ES-I3 (cell line): ENCODE results near the gene MRPS18A.

Experiments
- H3K36me3 ChIP-seq: 2 replicates; pipeline ENCODE4 v1.6.1; 2013; ENCODE audit warnings: mild to moderate bottlenecking, low read length, control low read depth, moderate library complexity; ENCODE audit not compliant: insufficient read depth
- H3K4me1 ChIP-seq: 2 replicates; pipeline ENCODE4 v1.6.1; 2013; ENCODE audit warnings: mild to moderate bottlenecking, control low read depth, low read length; ENCODE audit not compliant: insufficient read depth
- H3K9ac ChIP-seq: 2 replicates; pipeline ENCODE4 v1.6.1; 2013; ENCODE audit warnings: low read depth, mild to moderate bottlenecking, low read length, moderate library complexity
- H3K9me3 ChIP-seq: 2 replicates; pipeline ENCODE4 v1.6.1; 2013; ENCODE audit warnings: mild to moderate bottlenecking, low read length, moderate library complexity; ENCODE audit not compliant: control insufficient read depth, insufficient read depth

The MRPS18A gene

DNA sequence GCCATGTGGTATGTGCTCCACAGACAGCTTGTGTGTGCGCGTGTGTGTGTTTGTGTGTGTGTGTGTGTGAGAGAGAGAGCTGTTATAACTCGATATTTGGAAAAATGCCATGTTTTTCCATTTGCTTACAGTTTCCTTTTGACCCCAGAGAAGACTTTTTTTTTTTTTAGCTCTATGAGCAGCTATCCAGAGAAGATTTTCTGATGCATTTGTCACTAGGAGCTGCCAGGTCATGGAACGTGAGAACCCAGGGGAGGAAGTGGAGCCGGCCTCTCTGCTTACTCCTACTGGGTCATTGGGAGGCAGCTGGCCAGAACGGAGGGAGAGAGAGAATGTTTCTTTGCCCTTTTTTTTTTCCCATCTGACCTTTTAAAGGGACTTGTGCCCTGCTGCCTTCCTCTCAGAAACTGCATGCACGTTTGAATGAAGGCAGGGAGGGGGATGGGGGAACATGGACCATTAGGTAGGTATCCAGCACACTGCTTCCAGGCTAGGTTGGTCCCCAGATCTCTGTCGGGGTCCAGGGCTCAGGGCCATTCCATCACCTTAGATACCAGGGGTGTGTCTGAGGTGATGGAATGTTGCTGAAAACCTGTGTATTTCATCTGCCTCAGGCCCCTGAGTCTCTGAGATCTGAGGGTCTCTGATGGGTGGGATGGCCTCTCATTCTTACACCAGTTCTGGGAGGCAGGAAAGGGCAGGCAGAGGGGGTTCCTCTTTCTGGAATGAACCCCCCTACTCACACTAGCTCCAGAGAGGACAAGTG, 11.2 kb upstream of the MRPS18A start:
- Histone ChIP-seq H3K9me3 (no peaks in the 10 kb centered on the region), H3K9ac (no peak overlapping the region), H3K36me3 (no peaks in the 10 kb centered on the region), H3K4me1 (peaks cover 52% of the 10 kb centered on the region)

DNA sequence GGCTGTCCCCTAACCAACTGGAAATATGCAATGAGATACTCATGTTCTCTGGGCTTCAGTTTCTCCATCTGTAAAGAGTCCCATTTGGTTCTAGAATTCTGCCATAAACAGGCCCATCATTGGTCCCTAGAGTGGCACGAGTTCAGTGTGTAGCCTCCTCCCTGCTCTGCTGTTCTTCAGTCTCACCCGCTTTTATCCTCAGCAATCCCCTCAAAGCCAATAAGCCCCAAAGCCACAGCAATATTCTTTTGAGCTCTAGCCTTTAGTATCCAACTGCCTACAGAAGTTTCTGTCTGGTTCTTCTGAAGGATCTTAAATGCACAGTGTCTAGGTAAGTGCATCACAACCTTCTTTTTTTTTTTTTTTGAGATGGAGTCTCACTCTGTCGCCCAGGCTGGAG, 9.8 kb upstream of the MRPS18A start:
- no peaks in the 10 kb centered on the region for H3K9me3 ChIP-seq
- no peak overlapping the region for H3K9ac ChIP-seq
- peaks cover 42% of the 10 kb centered on the region for H3K4me1 ChIP-seq
- H3K36me3 ChIP-seq, result no peaks in the 10 kb centered on the region

DNA sequence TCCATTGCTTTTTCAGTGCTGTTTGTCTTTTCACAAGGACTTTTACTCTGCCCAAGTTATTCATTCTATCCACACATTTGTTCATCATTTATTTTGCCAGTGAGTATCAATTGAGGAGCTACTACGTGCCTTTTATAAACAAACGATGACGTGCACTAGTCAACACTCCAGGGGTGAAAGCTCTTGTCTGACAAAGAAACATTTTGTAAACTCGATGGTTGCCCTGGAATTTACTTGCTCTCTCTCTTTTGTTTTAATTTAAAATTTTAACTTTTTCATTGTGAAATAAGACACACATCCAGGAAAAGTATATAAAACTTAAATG, 8.3 kb upstream of the MRPS18A start:
- Histone ChIP-seq H3K9me3 (no peaks in the 10 kb centered on the region), H3K36me3 (no peaks in the 10 kb centered on the region), H3K9ac (no peak overlapping the region), H3K4me1 (peaks cover 31% of the 10 kb centered on the region)

DNA sequence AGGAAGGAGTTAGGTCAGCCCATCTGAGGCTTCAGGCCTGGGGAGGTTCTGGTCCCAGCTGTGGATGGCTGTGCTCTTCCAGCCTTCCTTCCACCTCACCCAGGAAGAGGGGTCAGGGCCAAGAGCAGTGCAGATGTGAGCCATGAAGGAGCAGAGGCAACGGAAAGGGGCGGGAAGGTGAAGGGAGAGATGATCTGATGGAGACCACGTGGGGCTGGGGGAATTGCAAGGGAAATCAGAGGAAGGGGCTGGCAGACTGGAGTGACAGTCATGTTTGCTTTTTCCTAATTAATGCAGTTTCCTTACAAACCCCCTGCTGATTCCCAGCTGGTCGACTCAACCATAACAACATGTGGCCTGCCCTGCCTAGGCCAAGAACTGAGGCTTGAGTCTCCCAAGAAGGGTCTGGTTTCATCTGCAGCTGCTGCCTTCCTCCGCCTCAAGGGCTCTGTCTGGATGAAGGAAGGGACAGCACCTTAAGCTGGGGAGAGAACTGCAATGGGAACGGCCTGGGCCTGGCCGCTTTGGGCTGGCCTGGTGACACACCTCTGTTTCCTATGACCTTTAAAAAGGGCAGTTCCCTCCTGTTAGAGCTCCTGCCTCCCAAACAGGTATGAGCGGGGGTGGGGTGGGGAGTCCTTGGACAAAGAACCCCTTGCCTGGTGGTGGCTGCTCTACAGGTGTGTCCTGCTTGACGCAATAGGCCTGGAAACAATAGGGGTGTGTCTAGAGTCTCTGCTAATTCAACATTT, 7.8 kb upstream of the MRPS18A start:
- Histone ChIP-seq H3K9me3 (no peaks in the 10 kb centered on the region), H3K36me3 (no peaks in the 10 kb centered on the region), H3K9ac (no peak overlapping the region), H3K4me1 (peaks cover 31% of the 10 kb centered on the region)

DNA sequence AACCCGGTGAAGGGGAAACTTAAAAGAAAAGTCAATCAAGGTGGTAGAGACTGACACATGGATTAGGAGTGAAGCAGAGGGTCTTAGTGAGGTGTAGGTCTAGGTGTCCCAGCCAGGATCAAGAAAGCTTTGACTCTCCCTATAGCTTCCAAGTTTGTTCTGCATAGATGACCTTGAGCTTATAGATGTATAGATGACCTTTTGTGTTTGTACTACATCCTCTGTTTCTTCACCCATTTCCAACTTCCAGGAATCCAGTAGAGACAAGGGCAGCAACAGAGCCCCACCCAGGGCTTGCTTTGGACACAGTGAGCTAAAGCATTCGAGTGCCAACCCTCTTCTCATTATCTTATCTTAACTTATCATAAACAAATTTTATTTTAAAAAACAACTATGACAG, 1.8 kb upstream of the MRPS18A start:
- no peak overlapping the region for H3K9ac ChIP-seq
- H3K4me1 ChIP-seq, result peaks cover 8% of the 10 kb centered on the region
- no peaks in the 10 kb centered on the region for H3K36me3 ChIP-seq
- no peaks in the 10 kb centered on the region for H3K9me3 ChIP-seq

- Histone ChIP-seq H3K9ac (peak overlapping the region; percentile 88), H3K9me3 (no peaks in the 10 kb centered on the region), H3K36me3 (no peaks in the 10 kb centered on the region), H3K4me1 (peaks cover 8% of the 10 kb centered on the region)
Observed at GRCh38 chr6:43687079-43687436, 533 bp downstream of the MRPS18A start.

- H3K9me3 ChIP-seq, result no peaks in the 10 kb centered on the region
- peaks cover 8% of the 10 kb centered on the region for H3K4me1 ChIP-seq
- H3K36me3 ChIP-seq, result peaks cover 6% of the 10 kb centered on the region
- H3K9ac ChIP-seq, result no peak overlapping the region
Observed at GRCh38 chr6:43683708-43684455, 3.7 kb downstream of the MRPS18A start.

DNA sequence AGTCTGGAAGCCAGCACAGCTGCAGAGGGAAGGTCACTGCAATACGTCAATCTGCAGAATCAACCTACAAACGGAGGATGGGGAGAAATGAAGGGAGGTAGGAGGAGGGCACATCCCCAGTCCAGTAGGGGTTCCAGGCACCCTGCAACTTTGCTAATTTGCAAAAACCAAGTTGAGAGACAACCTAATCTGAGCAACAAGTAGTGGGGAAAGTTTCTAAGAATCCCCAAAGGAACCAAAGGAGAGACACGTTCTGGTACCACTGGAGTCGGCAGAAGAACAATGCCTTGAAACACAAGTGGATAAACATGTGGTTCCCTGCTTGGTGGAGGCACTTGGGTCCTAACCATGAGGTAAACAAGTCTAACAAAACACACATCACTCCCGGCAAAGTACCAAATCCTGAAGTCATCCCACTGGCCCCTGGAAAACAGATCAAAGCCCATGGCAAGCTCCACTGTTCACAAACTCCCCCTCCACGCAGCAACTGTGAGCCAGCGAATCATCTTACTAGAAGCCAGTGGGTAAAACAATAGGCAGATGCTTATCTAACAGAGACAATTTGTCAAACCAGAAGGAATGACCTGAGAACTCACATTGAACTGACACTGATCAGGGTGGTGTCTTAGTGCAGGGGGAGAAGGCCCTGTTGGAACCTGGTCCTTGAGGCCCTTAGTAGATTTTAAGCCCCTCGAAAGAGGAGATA, 4.7 kb downstream of the MRPS18A start:
- no peaks in the 10 kb centered on the region for H3K9me3 ChIP-seq
- peaks cover 6% of the 10 kb centered on the region for H3K36me3 ChIP-seq
- no peak overlapping the region for H3K9ac ChIP-seq
- H3K4me1 ChIP-seq, result peaks cover 8% of the 10 kb centered on the region

GRCh38 chr6:43681303-43681702, 6.3 kb downstream of the MRPS18A start:
- H3K9me3 ChIP-seq, result no peaks in the 10 kb centered on the region
- peaks cover 3% of the 10 kb centered on the region for H3K4me1 ChIP-seq
- H3K9ac ChIP-seq, result no peak overlapping the region
- H3K36me3 ChIP-seq, result peaks cover 20% of the 10 kb centered on the region

GRCh38 chr6:43680308-43681200, 7.0 kb downstream of the MRPS18A start:
- H3K36me3 ChIP-seq, result peaks cover 24% of the 10 kb centered on the region
- H3K9ac ChIP-seq, result no peak overlapping the region
- H3K4me1 ChIP-seq, result no peaks in the 10 kb centered on the region
- H3K9me3 ChIP-seq, result no peaks in the 10 kb centered on the region

DNA sequence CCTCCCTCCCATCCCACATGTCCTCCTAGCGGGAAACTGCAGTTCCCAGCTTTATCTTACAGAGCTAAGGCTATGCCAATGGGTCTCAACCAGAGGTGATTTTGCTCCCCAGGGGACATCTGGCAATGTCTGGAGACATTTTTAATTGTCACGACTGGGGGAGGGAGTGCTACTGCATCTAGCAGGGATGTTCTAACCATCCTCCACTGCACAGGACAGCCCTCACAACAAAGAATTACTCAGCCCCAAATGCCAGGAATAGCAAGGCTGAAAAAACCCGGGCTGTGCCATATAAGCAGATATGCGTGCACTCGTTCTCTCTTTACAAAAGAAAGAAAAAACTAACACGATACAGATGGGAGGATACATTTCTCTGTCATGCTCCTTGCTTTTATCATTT, 8.5 kb downstream of the MRPS18A start:
- no peak overlapping the region for H3K9ac ChIP-seq

DNA sequence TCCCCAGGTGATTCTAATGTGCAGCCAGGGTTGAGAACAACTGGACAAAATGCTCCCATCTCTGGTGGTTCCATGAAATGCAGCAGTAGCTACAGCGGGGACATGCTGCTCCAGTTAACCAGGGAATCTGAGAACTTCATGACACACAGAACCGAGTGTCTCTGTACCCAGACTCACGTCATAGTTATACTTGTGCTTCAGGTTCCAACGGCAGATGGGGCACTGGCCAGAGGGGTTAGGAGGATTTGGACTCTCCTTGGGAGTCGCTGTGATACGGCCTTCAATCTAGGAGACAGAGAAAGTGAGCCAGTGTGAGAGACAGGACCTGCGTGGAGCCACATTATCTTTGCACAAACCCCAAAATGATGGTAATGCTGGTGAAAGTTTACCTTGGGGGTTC, 9.2 kb downstream of the MRPS18A start:
- Histone ChIP-seq H3K9me3 (no peaks in the 10 kb centered on the region), H3K9ac (no peak overlapping the region), H3K4me1 (no peaks in the 10 kb centered on the region), H3K36me3 (peaks cover 30% of the 10 kb centered on the region)

More for the DNA sequence above, 8.5 kb downstream of the MRPS18A start:
- no peaks in the 10 kb centered on the region for H3K4me1 ChIP-seq
- H3K36me3 ChIP-seq, result peaks cover 30% of the 10 kb centered on the region
- H3K9me3 ChIP-seq, result no peaks in the 10 kb centered on the region

DNA sequence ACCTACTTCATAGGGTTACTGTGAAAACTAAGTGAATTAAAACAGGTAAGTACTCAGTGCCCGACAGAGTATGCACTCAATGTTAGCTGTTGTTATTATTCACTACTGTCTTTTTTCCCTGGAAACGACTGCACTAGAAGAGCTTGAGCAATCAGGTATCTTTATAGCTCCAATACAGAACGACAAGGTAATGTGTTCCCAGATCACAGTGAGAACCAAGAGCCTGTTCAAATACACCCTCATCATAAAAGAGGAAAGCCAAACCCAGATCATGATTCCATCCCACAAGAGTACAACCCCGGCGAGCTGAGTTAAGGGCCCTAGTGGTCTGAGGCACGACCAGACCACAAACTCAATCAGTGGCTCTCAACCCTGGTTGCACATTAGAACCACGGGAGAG, 9.8 kb downstream of the MRPS18A start:
- Histone ChIP-seq H3K9ac (no peak overlapping the region), H3K36me3 (peaks cover 33% of the 10 kb centered on the region), H3K9me3 (no peaks in the 10 kb centered on the region), H3K4me1 (no peaks in the 10 kb centered on the region)
